ENCODE measurements around the gene RAG2.

The RAG2 gene

DNA sequence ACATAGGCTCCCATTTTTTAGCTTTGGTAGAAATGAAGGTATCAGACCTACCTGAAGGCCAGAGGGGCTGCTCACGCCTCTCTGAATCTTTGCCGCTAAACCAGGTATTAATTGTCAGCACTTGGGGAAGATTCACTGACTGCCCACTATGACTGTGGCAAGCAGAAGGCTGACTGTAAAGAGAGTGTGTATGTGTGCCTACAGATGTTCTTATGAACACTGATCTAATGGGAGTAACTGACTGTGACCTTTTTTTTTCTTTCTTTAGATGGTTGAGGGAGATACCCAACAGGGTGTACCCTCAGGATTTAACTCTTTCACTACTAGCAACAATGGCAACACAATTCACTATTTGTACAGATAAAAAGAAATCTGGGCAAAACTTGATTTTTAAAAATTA is at the start of gene RAG2:
RAG2 (minus strand) TSS at position 186 of the 400 bp plus-strand sequence. CDS start 4,068 bp downstream, outside the sequence.
- in situ Hi-C loops (cut with HindIII; ENCODE audit: low sequenced_read_pairs): loop anchor here (5.0 kb wide), 1 partner anchor 64 kb away; no protein-coding TSS in a partner anchor

DNA sequence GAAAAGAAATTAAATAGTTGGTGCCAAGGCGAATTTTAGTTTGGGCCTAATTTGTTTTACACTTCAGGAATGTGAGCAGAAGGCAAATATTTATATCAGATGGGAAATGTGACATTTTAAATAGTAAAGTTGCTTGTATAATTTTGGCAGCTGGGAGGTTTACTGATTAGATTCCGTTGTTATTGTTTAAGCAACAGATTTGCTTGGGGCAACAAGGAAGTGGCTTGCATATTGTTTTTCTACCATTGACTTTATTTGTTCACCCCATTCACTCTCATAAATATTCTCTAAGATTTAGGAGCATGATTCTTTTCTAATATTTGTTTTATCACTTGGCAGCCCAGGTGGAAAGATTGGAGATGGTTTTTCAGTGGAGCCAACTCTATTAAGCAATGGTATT is 40.5 kb upstream of the RAG2 start:
- in situ Hi-C loops (cut with HindIII; ENCODE audit: low sequenced_read_pairs): no loop called here

DNA sequence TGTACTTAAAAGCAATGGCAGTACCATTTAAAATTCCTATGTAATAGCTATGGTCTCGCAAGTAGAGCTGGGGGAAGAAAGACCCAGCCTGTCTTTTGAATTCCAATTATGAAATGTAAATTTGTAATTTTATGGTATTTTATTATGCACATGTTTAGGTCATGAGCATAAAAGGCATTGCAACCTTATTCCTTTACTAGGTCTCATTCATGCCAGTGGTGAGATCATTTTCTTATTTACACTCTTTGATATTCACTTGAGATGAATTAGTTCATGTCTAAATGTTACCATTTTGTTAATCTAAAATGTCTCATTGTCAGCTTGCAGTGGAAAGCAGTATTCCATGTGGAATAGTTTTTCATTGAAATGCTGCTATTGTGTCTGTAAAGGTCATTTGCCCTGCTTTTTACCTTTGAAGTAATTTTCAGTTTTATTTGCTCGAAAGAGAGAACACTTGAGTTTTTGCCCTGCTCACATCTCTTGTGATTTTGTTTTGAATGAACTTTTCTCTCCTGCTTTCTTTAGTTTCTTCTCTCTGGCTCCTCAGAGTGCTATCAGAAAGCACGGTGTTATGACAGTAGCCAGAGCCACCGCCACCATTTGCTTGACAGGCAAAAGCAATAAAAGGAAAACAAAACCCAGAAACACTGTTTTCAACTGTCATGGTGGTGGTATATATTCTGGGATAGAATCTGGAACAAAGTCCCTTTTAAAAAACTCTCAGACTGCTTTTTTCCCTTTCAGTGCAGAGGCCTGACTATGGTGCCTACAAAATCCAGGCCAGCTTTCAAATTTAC is 37.2 kb upstream of the RAG2 start:
- in situ Hi-C loops (cut with HindIII; ENCODE audit: low sequenced_read_pairs): no loop called here

DNA sequence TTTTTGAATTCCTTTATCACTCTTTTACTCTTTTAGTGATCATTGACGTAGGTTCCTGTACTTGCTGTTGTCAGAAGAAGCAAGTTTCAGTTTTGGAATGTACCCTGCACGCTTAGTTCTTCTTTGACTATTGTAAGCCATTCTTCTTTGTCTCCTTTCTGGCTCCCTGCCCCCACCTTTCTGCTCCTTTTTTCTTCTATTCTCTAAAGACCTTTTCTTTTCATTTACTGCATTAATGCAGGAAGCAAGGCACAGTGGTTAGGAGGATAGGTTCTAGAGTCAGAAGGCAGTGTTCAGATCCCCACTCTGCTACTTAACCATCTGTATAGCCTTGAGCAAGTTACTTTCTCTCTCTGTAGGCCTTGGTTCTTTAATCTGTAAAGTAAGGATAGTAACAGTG is 33.7 kb upstream of the RAG2 start:
- in situ Hi-C loops (cut with HindIII; ENCODE audit: low sequenced_read_pairs): no loop called here

DNA sequence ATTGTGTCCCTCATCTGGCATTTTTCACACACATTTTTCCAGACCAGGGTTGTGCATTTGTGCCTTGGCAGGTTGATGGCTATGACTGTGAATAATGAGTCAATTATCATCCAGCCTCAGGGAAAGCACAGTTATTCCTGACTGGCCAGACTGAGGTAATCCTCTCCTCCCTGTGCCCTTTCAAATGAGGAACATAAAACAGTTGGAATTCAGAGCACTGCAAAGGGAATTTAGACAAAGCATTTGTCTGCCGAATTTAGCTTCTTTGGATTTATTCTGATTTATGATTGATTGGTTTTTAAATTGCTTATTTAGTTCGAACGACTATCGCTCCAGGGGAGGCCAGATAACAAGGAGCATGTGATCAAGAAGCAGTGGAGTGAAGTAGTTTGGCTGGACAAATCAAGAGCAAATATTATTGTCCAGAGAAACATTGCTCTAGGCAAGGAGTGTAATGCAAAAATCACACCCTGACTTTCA is 30.8 kb upstream of the RAG2 start:
- in situ Hi-C loops (cut with HindIII; ENCODE audit: low sequenced_read_pairs): no loop called here

DNA sequence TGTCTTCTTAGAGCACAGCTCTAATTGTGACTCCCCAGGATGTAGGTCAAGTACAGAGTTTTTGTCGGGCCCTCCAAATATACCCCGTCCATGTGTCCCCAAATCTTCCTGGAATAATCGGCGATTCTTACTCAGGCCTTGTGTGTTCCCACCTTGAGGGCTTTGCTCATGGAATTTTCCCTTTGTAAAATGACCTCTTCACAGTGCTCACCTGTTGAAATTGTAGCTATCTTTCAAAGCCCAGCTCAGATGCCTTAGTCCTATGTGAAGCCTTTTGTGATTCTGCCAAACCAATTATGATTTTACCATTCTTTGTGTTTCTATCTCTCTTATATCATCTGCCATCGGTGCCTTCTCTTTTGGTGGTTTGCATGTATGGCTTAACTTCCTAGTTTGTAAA is 30.1 kb upstream of the RAG2 start:
- in situ Hi-C loops (cut with HindIII; ENCODE audit: low sequenced_read_pairs): no loop called here

DNA sequence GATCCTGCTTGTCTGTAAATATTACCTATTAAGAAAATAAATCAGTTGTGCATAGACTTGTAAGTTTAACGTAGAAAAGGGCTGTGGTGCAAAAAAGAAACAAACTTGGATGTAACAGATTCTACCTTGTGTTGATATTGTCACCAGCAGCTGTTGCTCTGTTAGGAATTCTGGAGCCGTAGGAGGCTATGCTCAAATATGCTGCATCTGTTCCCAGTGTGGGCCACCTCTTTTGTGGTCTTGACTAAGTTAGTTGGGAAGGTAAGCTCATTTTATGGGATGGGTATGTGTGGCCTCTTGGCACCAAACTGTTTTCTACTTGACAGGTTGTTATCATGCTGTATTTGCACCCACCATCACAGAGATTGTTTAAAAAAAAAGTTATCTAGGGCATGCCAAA is 29.4 kb upstream of the RAG2 start:
- in situ Hi-C loops (cut with HindIII; ENCODE audit: low sequenced_read_pairs): no loop called here

DNA sequence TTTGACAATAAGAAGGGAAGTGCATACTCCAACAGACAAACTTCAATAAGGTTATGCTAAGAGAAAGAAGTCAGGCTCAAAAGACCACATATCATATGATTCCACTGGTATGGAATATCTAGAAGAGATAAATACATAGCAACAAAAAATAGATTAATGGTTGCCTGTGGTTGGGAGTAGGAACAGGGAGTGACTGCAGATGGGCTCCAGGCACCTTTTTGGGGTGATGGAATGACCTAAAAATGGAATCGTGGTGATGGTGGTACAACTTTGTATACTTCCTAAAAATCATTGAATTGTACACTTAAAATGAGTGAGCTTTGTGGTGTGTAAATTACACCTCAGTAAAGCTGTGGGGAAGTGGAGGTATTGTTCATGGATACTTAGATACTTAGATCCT is 29.0 kb upstream of the RAG2 start:
- in situ Hi-C loops (cut with HindIII; ENCODE audit: low sequenced_read_pairs): no loop called here

DNA sequence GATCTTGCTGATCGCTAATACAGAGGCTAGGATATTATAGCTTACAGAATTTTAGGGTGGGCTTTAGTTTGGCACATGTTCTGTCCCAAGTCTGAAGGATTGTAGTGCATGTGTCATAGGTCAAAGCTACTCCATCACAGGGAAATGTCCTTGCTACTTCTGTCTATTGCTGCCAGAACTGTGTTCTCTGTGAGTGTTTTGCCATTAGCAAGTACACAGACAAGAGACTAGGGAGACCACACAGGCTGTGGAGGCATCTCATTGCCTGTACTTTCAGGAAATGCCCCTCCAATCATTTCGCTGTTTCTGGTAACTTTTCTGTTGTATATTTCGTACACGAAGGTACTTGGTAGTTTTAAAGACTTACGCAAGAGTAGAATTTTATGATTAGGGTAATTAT is 25.5 kb upstream of the RAG2 start:
- in situ Hi-C loops (cut with HindIII; ENCODE audit: low sequenced_read_pairs): no loop called here

DNA sequence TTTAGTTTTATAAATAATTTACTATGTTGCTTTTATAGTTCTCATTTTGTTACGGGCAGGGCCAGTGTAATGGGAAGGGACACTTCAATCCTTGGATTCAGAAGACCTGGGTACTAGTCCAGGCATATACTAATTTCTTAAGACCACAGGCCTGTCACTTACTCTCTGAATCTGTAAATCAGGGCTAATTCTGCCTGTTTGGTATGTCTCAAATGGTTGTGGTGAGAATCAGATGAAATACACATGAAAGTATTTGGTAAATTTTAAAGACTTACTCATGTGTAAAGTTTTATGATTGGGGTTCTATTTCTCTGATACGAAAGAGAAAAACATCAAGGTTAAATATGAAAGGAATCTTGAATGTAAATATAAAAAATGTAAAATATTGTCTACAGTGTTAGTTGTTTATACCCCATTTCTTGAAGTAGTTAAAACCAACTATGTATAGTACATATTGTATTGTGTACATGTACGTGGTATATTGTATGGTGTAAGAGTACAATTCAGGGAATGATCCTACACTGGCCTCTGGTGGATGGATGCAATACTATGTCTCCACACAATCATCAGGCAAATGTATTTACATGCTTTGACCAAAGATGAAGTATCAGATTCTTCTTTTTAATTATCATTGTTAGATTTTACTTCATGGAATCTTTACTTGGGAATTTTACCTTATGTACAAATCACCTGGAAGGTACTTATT is 24.5 kb upstream of the RAG2 start:
- in situ Hi-C loops (cut with HindIII; ENCODE audit: low sequenced_read_pairs): no loop called here

DNA sequence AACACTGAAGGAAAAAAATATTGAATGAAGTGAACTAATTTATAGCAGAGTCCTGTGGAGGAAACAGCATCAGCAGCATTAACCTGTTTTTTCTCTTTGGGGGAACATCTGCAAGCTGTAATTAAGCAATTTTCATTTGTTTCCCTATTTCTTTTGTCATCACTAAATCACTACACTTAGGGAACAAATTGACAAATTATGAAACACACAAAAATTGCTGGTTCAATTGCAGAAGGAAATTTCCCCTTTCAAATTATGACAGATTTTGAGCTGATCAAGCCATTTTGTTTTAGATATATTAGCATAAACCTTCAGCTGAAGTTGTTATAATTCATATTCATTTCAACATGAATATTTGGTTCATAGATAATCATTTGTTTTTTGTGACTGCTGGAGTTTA is 22.2 kb upstream of the RAG2 start:
- in situ Hi-C loops (cut with HindIII; ENCODE audit: low sequenced_read_pairs): no loop called here

DNA sequence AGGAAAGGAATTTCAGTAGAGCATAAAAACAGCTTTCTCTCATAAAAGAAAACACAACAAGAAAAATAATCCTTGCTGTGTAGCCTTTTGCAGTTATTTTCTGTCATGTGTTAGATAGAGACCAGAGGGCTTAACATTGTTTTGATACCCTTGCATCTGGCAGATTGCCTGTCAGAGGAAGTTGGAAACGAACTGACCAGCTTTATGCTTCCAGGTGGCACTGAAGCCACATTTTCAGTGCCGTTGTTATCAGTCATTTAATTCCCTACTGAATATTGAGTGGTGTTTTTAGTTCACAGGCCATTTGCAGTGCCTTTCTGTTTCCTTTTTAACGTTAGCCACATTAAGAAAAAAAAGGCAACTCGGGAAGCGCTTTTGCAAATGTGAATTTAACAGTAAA is 21.5 kb upstream of the RAG2 start:
- in situ Hi-C loops (cut with HindIII; ENCODE audit: low sequenced_read_pairs): no loop called here

DNA sequence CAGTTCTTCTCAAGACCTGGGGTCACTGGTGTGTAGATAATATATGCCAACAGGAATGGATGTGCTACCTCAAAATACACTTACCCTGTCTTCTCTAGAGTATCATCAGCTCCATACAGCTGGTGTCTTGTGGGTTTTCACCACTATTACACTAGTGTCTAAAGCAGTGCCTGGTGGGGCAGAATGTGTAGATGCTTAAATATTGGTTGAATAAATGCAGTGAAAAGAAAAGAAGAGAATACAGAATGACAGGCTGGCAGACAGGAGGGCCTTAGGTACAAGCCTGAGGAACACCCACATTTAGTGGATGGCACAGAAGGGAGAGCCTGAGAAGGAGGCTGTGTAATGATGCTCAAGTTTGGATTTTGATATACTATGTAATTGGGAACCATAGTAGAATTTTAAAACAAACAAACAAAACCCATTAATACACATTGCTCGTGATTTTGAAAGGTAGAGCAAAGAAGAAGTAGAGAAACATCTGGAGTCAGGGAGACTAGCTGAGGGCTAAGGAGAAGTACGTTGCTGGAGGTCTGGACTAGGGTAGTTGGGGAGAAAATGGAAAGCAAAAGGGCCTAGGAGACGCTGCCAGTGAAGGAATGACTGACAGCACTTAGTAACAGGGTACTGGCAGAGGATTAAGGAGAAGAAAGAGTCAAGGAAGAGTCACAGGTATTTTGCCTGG is 20.5 kb upstream of the RAG2 start:
- in situ Hi-C loops (cut with HindIII; ENCODE audit: low sequenced_read_pairs): no loop called here

DNA sequence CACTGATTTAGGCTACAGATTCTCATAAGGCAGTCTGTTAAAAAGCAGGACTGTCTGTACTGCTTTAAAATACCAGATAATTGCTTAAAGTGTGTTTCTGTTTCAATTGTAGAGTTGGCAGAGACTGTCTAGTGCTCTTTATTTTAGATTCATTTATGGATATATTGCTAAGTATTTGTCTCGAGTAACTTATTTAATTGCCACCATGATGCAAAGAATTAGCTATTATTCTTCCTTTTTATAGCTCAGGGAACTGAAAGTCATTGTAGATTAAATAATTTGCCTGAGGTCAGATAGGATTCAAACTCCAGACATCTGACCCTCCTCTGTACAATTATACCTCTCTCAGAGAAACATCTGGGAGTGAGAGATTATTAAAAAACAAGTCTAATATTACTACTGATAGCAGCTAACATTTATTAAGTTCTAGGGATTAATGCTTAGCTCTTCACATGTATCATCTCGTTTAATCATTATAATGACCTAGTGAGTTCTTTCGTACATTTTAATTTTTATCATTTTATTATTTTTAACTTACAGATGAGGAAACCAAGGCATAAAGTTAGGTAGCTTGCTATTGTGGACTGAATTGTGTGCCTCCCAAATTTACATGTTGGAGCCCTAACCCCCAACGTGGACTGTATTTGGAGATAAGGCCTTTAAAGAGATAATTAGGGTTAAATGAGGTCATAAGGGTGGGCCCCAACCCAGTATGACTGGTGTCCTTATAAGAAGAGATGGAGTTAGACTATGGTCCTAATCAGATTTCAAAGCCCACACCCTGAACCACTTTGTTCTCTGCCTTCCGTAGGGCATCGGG is 19.7 kb upstream of the RAG2 start:
- in situ Hi-C loops (cut with HindIII; ENCODE audit: low sequenced_read_pairs): no loop called here

DNA sequence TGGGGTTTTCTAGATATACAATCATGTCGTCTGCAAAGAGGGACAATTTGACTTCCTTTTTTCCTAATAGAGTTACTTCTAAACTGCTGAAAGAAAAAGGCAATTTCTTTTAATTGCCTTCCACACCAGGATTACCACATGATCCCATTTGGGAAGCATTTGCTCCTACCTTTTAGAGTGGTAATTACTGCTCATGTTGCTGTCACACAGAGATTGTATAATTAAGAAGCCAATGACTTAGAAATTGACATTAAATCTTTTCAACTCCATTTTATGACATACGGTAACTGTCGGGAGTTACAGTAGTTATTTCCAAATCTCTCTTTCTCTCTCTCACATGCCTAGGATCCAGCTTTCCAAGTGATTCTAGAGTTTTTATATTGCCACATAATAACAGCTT is 17.8 kb upstream of the RAG2 start:
- in situ Hi-C loops (cut with HindIII; ENCODE audit: low sequenced_read_pairs): no loop called here

DNA sequence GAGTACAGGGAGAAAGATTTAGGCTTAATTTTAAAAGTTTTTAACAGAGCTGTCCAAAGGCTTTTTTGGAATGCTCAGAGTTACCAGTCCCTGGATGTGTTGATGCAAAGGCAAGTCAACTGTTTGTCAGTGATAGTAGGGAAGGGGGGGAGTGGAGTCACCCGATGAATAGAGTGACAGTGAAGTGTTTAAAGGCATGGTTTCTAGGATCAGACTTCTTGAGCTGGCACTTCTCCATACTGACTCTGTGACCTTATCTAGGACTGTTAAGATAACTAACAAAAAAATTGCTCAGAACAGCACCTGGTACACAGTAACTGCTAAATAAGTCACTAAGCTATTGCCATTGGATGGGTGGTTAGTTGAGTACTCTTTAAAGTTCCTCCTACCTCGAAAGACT is 11.3 kb upstream of the RAG2 start:
- in situ Hi-C loops (cut with HindIII; ENCODE audit: low sequenced_read_pairs): no loop called here

DNA sequence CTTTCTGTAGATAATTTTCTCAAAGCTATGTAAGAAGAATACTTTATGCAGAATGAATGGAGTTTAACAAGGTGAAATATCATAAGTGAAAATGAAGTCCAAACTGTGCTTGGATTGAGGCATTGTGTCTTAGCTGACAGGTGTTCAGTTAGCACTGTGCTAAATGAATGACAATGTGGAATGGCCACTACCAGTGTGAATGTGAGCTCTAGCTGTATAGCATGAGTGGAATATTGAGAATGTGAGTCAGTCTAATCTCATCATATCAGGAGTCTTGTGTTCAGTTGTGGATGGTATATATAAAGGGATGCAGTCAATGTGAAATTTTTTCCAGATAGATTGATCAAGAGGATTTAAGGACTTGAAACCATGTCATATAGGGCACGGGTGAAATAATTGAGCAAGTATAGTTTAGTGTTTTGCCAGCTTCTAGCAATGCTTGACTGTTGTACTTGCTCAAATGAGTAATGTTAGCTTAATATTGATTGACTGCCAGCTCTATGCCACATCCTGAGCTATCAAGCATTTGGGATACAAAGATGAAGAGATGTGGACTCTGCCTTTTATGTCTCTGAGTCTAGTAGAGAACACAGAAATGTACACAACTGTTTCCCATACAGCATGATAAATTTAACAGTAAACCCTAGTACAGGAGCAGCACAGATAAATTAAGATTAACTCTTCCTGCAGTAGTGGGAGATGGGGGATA is 10.6 kb upstream of the RAG2 start:
- in situ Hi-C loops (cut with HindIII; ENCODE audit: low sequenced_read_pairs): no loop called here

DNA sequence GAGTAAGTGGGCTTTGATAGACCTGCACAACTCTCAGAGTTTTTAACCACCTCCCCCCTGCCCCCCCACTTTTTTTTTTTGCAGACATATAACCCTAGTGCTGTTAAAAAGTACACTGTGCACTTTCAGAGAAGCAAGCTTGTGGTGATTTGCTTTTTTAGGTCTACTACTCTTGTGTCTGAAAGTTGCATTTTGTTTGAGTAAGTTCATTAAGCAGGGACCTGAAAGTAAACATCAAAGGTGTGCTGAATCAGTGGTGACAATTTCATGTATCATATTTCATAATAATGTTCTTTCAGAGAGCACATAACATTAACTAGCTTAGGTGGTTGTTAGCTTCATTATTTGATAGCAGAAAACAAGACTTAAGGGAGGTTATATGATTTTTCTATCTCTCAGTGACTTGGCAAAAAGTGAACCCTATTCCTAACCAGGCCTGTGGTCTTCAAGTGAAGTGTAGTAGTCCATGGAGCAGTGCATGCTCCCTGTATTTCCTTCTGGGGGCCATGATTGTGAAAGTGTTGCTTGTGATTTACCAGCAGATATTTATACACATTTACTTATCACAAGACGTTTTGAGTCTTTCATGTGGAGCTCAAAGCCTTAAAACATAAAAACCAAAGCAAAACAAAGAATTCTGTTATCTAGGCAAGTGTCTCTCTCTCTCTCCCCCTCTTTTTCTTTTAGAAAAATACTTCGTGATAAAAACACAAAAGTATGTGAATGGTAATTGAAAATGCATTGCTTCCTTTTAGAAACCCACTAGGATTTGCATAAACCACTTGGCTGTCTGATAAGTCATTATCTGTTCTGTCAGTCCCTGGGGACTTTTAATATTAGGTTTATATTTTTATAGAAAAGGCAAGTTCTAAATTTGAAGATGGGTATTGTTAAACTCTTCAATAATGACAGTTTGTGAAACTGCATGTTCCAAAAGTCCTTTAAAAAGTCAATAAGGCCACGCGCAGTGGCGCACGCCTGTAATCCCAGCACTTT is 7.5 kb upstream of the RAG2 start:
- in situ Hi-C loops (cut with HindIII; ENCODE audit: low sequenced_read_pairs): no loop called here

DNA sequence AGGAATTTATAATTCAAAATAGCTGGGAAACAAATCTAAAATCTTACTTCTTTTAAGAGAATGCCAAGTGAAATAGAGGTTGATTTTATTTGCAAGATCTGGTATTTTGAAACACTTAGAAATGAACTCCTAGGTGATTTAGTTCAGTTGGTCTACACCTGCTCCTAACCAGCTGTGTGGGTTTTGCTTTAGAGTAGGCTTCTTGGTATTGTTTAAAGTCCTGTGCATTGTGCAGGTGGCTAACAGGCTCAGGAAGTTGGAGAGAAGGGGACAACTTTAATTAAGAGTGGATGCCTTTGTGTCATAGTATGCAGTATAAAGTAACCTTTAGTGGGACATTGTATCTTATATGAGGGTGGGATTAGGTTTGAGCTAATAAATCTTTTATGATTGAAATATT is 4.1 kb upstream of the RAG2 start:
- in situ Hi-C loops (cut with HindIII; ENCODE audit: low sequenced_read_pairs): no loop called here

Measured in endothelial cell of hepatic sinusoid (primary cell).